Adrenal gland (tissue), 12 donors: ENCODE data around the gene MBNL1. TPM values are rescaled to one million over a fixed set of nuclear protein-coding genes. Genes with fewer than 3 reads are reported as not detected.

Experiments
- DNase-seq, 7 donors: peaks; one replicate each; pipeline ENCODE4 v3.0.0-alpha.2; 2019 to 2020
- H3K27ac ChIP-seq, 5 donors: fragments of 200-600 bp; sonication (generic) in 4 of 5; 1 replicate in 3 of 5; 2 replicates in 2 of 5; pipeline versions ENCODE4 v1.5.1 to v1.8.0; 2016 to 2020; ENCODE audit warnings: mild to moderate bottlenecking in 1 of 5
- H3K27me3 ChIP-seq: fragments of 200-600 bp; 2 replicates; pipeline ENCODE4 v1.8.0; 2021
- H3K36me3 ChIP-seq, 2 donors: fragments of 200-600 bp; replicated peaks in 1 of 2; 1 replicate in 1 of 2; 2 replicates in 1 of 2; pipeline versions ENCODE4 v1.5.1 to v1.8.0; 2018 to 2022
- H3K4me1 ChIP-seq, 2 donors: fragments of 200-600 bp; replicated peaks in 1 of 2; 1 replicate in 1 of 2; 2 replicates in 1 of 2; pipeline versions ENCODE4 v1.5.1 to v1.8.0; 2018 to 2021
- H3K4me3 ChIP-seq, 4 donors: fragments of 200-600 bp; sonication (generic) in 3 of 4; one replicate each; pipeline ENCODE4 v1.5.1; 2016 to 2018
- H3K9me3 ChIP-seq, 3 donors: fragments of 200-600 bp; sonication (generic) in 1 of 3; replicated peaks in 1 of 3; 1 replicate in 2 of 3; 2 replicates in 1 of 3; pipeline versions ENCODE4 v1.5.1 to v1.8.0; 2016 to 2021
- POLR2A ChIP-seq, 2 donors: fragments of 450-650 bp; IDR thresholded peaks; one replicate each; pipeline ENCODE4 v1.6.1; 2017; ENCODE audit warnings: antibody characterized with exemption in 2 of 2, mild to moderate bottlenecking in 2 of 2, moderate library complexity in 1 of 2
- WGBS, 4 donors: extraction: QIAGEN DNeasy Blood & Tissue Kit in 2 of 4; methylation state at CpG; one replicate each; pipeline versions ENCODE4 v1.1.5 to v1.1.7; 2013 to 2017; 5-methylcytosine and 5-hydroxymethylcytosine counted together
- intact Hi-C, 2 donors: fragments of 100-400 bp; cut with DNase I; formaldehyde crosslinking; loops; one replicate each; pipeline versions ENCODE4 v1.14.1 to v1.15.0; 2022 to 2023
- polyA plus RNA-seq, 3 donors: library from polyadenylated mRNA; stranded (reverse); fragments of 200-250 nt in 2 of 3; fragments of 350-450 nt in 1 of 3; fragmentation: Illumina TruSeq in 1 of 3; extraction: RNeasy Lipid Tissue Mini Kit (QIAGEN cat#74804) in 1 of 3; gene quantifications; one replicate each; pipeline ENCODE4 v1.2.3, GENCODE V29; 2013 to 2014
- total RNA-seq, 9 donors: library from RNA; depleted of rRNA in 4 of 9; stranded (reverse); fragments of >200 nt in 4 of 9; fragments of 120-200 nt in 1 of 9; fragmentation: NEBNext Ultra II Directional in 1 of 9; extraction: Animal tissue kit (Norgen Biotek cat#: 25700) in 1 of 9; gene quantifications; one replicate each; pipeline versions ENCODE4 v1.1.0 to v1.2.4, GENCODE V29; 2013 to 2023
- TF ChIP-seq, protein P1 (sequence below), 6 experiments: fragments of 450-650 bp in 4 of 6; fragments of 200-600 bp in 2 of 6; sonication (generic) in 1 of 6; IDR thresholded peaks; 1 replicate in 5 of 6; 2 replicates in 1 of 6; pipeline versions ENCODE4 v1.5.1 to v1.8.0; 2016 to 2021; ENCODE audit warnings: antibody characterized with exemption in 6 of 6, mild to moderate bottlenecking in 2 of 6, moderate library complexity in 1 of 6
- donor health status: healthy with polysubstance abuse.
- donor health status: Bipolar disorder and iron deficiency.
- donor health status: DM: yes; HTN: yes; CAD: no.
- donor health status: DM: no; HTN: no; CAD: no.
- donor health status: DM: no; HTN: no; CAD: no.
- donor health status: DM: yes; HTN: yes; CAD: no.

MBNL1 gene
- total and polyA plus RNA-seq, 12 donors, result 30.6 to 252 (median 122) TPM

DNA sequence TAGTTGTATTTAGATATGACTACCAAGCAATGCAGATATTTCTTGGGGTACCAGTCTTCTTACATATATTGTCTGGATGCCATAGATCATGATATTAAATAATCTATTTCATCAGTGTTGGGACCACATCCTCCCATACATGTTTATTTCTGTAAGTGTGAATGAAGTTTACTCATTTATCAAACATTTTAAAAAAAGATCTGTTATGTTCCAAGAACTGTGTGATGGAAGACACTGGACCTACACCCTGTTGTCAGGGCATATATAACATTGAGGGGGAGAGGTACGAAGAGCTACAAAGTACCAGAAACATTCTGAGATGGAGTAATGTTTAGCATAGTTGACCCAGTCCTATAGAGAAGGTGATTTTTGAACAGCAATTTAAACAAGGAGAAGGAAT is 26.6 kb downstream of the MBNL1 start:
- Histone ChIP-seq H3K9me3 (no peaks in the 10 kb centered on the region), H3K36me3 (no peaks in the 10 kb centered on the region), H3K4me1 (peaks cover 29 to 43% of the 10 kb centered on the region in 2 donors), H3K27ac (no peak overlapping the region), H3K27me3 (no peaks in the 10 kb centered on the region), H3K4me3 (no peak overlapping the region)
- TF ChIP-seq, protein P1, sequence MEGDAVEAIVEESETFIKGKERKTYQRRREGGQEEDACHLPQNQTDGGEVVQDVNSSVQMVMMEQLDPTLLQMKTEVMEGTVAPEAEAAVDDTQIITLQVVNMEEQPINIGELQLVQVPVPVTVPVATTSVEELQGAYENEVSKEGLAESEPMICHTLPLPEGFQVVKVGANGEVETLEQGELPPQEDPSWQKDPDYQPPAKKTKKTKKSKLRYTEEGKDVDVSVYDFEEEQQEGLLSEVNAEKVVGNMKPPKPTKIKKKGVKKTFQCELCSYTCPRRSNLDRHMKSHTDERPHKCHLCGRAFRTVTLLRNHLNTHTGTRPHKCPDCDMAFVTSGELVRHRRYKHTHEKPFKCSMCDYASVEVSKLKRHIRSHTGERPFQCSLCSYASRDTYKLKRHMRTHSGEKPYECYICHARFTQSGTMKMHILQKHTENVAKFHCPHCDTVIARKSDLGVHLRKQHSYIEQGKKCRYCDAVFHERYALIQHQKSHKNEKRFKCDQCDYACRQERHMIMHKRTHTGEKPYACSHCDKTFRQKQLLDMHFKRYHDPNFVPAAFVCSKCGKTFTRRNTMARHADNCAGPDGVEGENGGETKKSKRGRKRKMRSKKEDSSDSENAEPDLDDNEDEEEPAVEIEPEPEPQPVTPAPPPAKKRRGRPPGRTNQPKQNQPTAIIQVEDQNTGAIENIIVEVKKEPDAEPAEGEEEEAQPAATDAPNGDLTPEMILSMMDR (IDR thresholded peaks at IDR 0.05), result no peak
- no peak for TF ChIP-seq POLR2A (IDR thresholded peaks at IDR 0.05)
- DNase-seq, result no peak
- intact Hi-C loops, result no loop called here
- WGBS, 4 donors, result 93 to 100% (median 98%) methylated on average over 1 of the region's 1 CpG

DNA sequence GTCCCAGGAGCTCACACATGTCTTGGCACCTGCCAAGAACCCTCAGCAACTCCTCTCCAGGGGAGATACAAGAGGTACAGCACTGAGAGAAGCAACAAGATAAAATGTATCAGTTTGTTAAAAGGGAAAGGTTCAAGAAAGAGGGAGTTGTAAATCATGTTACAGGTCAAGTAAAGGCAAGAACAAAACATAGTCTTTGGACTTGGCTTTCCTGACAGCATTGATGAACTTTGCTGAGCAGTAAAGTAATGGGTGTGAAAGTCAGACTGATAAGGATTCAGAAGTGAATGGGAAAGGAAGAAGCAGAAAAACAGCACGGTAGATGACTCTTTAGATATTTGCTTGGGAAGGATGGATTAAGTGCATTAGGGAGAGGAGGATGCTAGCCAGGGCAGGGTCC is 27.1 kb downstream of the MBNL1 start:
- TF ChIP-seq, protein P1 (IDR thresholded peaks at IDR 0.05), result no peak
- no peak for TF ChIP-seq POLR2A (IDR thresholded peaks at IDR 0.05)
- Histone ChIP-seq H3K36me3 (no peaks in the 10 kb centered on the region), H3K4me3 (no peak overlapping the region), H3K27ac (no peak overlapping the region), H3K4me1 (peaks cover 32 to 48% of the 10 kb centered on the region in 2 donors), H3K27me3 (no peaks in the 10 kb centered on the region), H3K9me3 (no peaks in the 10 kb centered on the region)
- intact Hi-C loops, result no loop called here
- DNase-seq, result no peak
- WGBS, 4 donors, result 53 to 69% (median 64%) methylated on average over 1 of the region's 1 CpG

DNA sequence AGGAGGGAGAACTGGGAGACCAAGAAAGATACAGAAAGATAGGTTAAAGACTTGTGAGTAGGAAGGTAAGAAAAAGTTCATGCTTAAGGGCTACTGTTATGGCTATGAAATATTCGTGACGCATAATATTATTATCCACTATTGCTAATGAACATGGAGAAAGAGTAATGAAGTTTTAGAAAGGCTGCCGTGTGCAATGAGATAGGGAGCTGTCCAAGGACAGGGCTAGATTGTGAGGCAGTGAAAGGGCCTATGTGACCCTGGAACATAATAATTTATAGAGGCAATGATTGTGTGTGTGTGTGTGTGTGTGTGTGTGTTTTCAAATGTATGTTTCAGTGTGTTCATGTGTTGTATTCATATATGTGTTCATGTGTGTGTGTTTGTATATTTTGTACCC is 27.7 kb downstream of the MBNL1 start:
- WGBS, 4 donors, result 55 to 67% (median 61%) methylated on average over 3 of the region's 3 CpGs
- intact Hi-C loops, result no loop called here
- H3K4me3 ChIP-seq, result no peak overlapping the region
- no peaks in the 10 kb centered on the region for H3K9me3 ChIP-seq
- H3K4me1 ChIP-seq, result peaks cover 32 to 53% of the 10 kb centered on the region in 2 donors
- H3K36me3 ChIP-seq, result no peaks in the 10 kb centered on the region
- no peaks in the 10 kb centered on the region for H3K27me3 ChIP-seq
- no peak for DNase-seq
- H3K27ac ChIP-seq, result no peak overlapping the region
- TF ChIP-seq POLR2A (IDR thresholded peaks at IDR 0.05), result no peak
- TF ChIP-seq, protein P1 (IDR thresholded peaks at IDR 0.05), result no peak

DNA sequence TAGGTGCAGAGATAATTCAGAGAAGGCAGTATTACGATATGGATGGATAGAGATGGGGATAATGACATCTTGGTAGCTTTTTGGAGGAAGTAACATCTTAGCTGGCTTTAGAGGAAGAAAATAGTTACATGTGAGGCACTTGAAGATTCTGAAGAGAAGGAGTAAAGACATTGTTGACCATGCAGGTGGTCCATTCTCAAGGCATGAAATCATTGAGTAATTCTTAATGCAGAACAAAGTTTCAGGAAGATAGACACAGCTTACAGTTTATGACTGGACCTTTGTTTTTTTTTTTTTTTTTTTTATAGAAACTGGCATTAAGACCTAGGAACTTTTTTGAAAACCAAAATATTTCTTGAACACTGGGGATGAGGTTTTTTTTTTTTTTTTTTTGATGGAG is 28.2 kb downstream of the MBNL1 start:
- TF ChIP-seq, protein P1 (IDR thresholded peaks at IDR 0.05), result no peak
- no peak for TF ChIP-seq POLR2A (IDR thresholded peaks at IDR 0.05)
- H3K27me3 ChIP-seq, result no peaks in the 10 kb centered on the region
- 89 to 98% (median 91%) methylated on average over 1 of the region's 1 CpG for WGBS, 4 donors
- H3K4me3 ChIP-seq, result no peak overlapping the region
- H3K4me1 ChIP-seq, result peaks cover 33 to 59% of the 10 kb centered on the region in 2 donors
- DNase-seq, result no peak
- H3K9me3 ChIP-seq, result no peaks in the 10 kb centered on the region
- no peaks in the 10 kb centered on the region for H3K36me3 ChIP-seq
- intact Hi-C loops, result no loop called here
- no peak overlapping the region for H3K27ac ChIP-seq
